Neural cell (in vitro differentiated cells): ENCODE data around the gene RMDN3. TPM values are rescaled to one million over a fixed set of nuclear protein-coding genes. Genes with fewer than 3 reads are reported as not detected.

Experiments used
- H2AFZ ChIP-seq: fragments of 200-600, 300-800 bp; sonication (generic), shearing (Covaris generic); 2 replicates; pipeline ENCODE4 v1.6.0; 2014; ENCODE audit warnings: low read depth, mild to moderate bottlenecking, antibody characterized with exemption, low read length, moderate library complexity
- H3F3A ChIP-seq: fragments of 200-600 bp; shearing (Covaris generic); 2 replicates; pipeline ENCODE4 v1.6.1; 2016; ENCODE audit warnings: mild to moderate bottlenecking, moderate library complexity, mixed read lengths, antibody characterized with exemption, low read length; ENCODE audit not compliant: insufficient read depth, poor library complexity, severe bottlenecking
- H3K27ac ChIP-seq: fragments of 200-600, 300-800 bp; sonication (generic), shearing (Covaris generic); 2 replicates; pipeline ENCODE4 v1.5.1; 2014; ENCODE audit warnings: mild to moderate bottlenecking, low read length, moderate library complexity
- H3K27me3 ChIP-seq: fragments of 300-800, 200-600 bp; sonication (generic), shearing (Covaris generic); 2 replicates; pipeline ENCODE4 v1.6.0; 2014; ENCODE audit warnings: mild to moderate bottlenecking, low read depth, low read length, moderate library complexity; ENCODE audit not compliant: insufficient read depth
- H3K36me3 ChIP-seq: fragments of 300-800, 200-600 bp; sonication (generic), shearing (Covaris generic); 2 replicates; pipeline ENCODE4 v1.5.1; 2014; ENCODE audit warnings: mild to moderate bottlenecking, antibody characterized with exemption, low read length, moderate library complexity; ENCODE audit not compliant: insufficient read depth
- H3K4me2 ChIP-seq: fragments of 300-800, 200-600 bp; sonication (generic), shearing (Covaris generic); 2 replicates; pipeline ENCODE4 v1.6.0; 2014; ENCODE audit warnings: mild to moderate bottlenecking, low read length
- H3K4me3 ChIP-seq: fragments of 300-800, 200-600 bp; sonication (generic), shearing (Covaris generic); 2 replicates; pipeline ENCODE4 v1.5.1; 2014; ENCODE audit warnings: mild to moderate bottlenecking, low read length, moderate library complexity
- H3K79me2 ChIP-seq: fragments of 200-600 bp; shearing (Covaris generic); replicated peaks from 2 replicates; pipeline ENCODE4 v1.6.0; 2014; ENCODE audit warnings: mild to moderate bottlenecking, low read length, moderate library complexity; ENCODE audit not compliant: insufficient read depth
- H3K9ac ChIP-seq: fragments of 300-800, 200-600 bp; sonication (generic), shearing (Covaris generic); 2 replicates; pipeline ENCODE4 v1.6.1; 2016; ENCODE audit warnings: mild to moderate bottlenecking, low read length, mixed read lengths
- H3K9me2 ChIP-seq: fragments of 200-600 bp; shearing (Covaris generic); 2 replicates; pipeline ENCODE4 v1.6.1; 2016; ENCODE audit warnings: mild to moderate bottlenecking, low read length, mixed read lengths; ENCODE audit not compliant: insufficient read depth
- H3K9me3 ChIP-seq: fragments of 200-600, 300-800 bp; sonication (generic), shearing (Covaris generic); 2 replicates; pipeline ENCODE4 v1.6.1; 2016; ENCODE audit warnings: mild to moderate bottlenecking, mixed run types, low read length, moderate library complexity, mixed read lengths
- H4K20me1 ChIP-seq: fragments of 200-600 bp; shearing (Covaris generic); 2 replicates; pipeline ENCODE4 v1.6.1; 2016; ENCODE audit warnings: mild to moderate bottlenecking, mixed run types; ENCODE audit not compliant: insufficient read depth
- CTCF ChIP-seq: fragments of 450-650 bp; IDR thresholded peaks from 2 replicates; pipeline ENCODE4 v1.5.1; 2014; ENCODE audit warnings: antibody characterized with exemption, mild to moderate bottlenecking, moderate library complexity; ENCODE audit not compliant: poor library complexity, severe bottlenecking
- EP300 ChIP-seq: fragments of 450-650 bp; conservative IDR thresholded peaks from 2 replicates; pipeline ENCODE4 v1.6.1; 2014; ENCODE audit warnings: antibody characterized with exemption, mild to moderate bottlenecking, moderate library complexity; ENCODE audit not compliant: poor library complexity, severe bottlenecking
- EZH2 ChIP-seq: fragments of 200-600, 300-800 bp; shearing (Covaris generic), sonication (generic); IDR thresholded peaks from 2 replicates; pipeline ENCODE4 v1.6.1; 2014; ENCODE audit warnings: antibody characterized with exemption, low read length, borderline replicate concordance, mild to moderate bottlenecking; ENCODE audit not compliant: insufficient read depth, poor library complexity, severe bottlenecking
- MXI1 ChIP-seq: fragments of 450-650 bp; conservative IDR thresholded peaks from 2 replicates; pipeline ENCODE4 v1.6.1; 2014; ENCODE audit warnings: antibody characterized with exemption, mild to moderate bottlenecking; ENCODE audit not compliant: poor library complexity, severe bottlenecking
- POLR2AphosphoS5 ChIP-seq: IDR thresholded peaks from 2 replicates; pipeline ENCODE4 v1.6.1; 2012
- RAD21 ChIP-seq: fragments of 450-650 bp; conservative IDR thresholded peaks from 2 replicates; pipeline ENCODE4 v1.6.1; 2014; ENCODE audit warnings: antibody characterized with exemption, mild to moderate bottlenecking, moderate library complexity
- REST ChIP-seq: IDR thresholded peaks from 2 replicates; pipeline ENCODE4 v1.6.1; 2012; ENCODE audit warnings: borderline replicate concordance
- SMC3 ChIP-seq: fragments of 450-650 bp; conservative IDR thresholded peaks from 2 replicates; pipeline ENCODE4 v1.6.1; 2014; ENCODE audit warnings: antibody characterized with exemption, mild to moderate bottlenecking, moderate library complexity; ENCODE audit not compliant: poor library complexity
- TAF1 ChIP-seq: IDR thresholded peaks from 2 replicates; pipeline ENCODE4 v1.6.1; 2012; ENCODE audit warnings: low read depth
- polyA plus RNA-seq: library from polyadenylated mRNA; depleted of rRNA; stranded (reverse); fragments of >200 nt; gene quantifications from 2 replicates; pipeline ENCODE4 v1.2.3, GENCODE V29; 2014

The RMDN3 gene
- polyA plus RNA-seq, 1 donor from 2014 or later, result 24.7 TPM

GRCh38 chr15:40775007-40775406, 20.0 kb upstream of the RMDN3 start:
- Histone ChIP-seq H3K9ac (no peak overlapping the region), H3F3A (no peaks in the 10 kb centered on the region), H4K20me1 (no peaks in the 10 kb centered on the region), H3K4me2 (no peak overlapping the region), H3K36me3 (no peaks in the 10 kb centered on the region), H3K79me2 (no peaks in the 10 kb centered on the region), H3K27ac (no peak overlapping the region), H3K9me2 (no peaks in the 10 kb centered on the region), H2AFZ (no peak overlapping the region), H3K4me3 (no peak overlapping the region), H3K27me3 (no peaks in the 10 kb centered on the region), H3K9me3 (no peaks in the 10 kb centered on the region)
- TF ChIP-seq CTCF (no peak), EP300 (no peak), REST (no peak), TAF1 (no peak), MXI1 (no peak), EZH2 (no peak), POLR2AphosphoS5 (no peak), RAD21 (no peak), SMC3 (no peak)

GRCh38 chr15:40773902-40774301, 18.8 kb upstream of the RMDN3 start:
- H3K4me2 ChIP-seq, result no peak overlapping the region
- H3K36me3 ChIP-seq, result no peaks in the 10 kb centered on the region
- no peak overlapping the region for H3K27ac ChIP-seq
- H3K4me3 ChIP-seq, result no peak overlapping the region
- no peaks in the 10 kb centered on the region for H4K20me1 ChIP-seq
- no peak for TF ChIP-seq RAD21
- TF ChIP-seq REST, result no peak
- no peak for TF ChIP-seq CTCF
- no peak for TF ChIP-seq EP300
- TF ChIP-seq SMC3, result no peak
- TF ChIP-seq TAF1, result no peak
- TF ChIP-seq POLR2AphosphoS5, result no peak
- no peak for TF ChIP-seq MXI1
- TF ChIP-seq EZH2, result no peak
- no peaks in the 10 kb centered on the region for H3K27me3 ChIP-seq
- H3K9me3 ChIP-seq, result no peaks in the 10 kb centered on the region
- no peaks in the 10 kb centered on the region for H3K79me2 ChIP-seq
- H2AFZ ChIP-seq, result no peak overlapping the region
- no peaks in the 10 kb centered on the region for H3K9me2 ChIP-seq
- H3K9ac ChIP-seq, result no peak overlapping the region
- H3F3A ChIP-seq, result no peaks in the 10 kb centered on the region
